ENCODE measurements around the gene TOM1L1.

TOM1L1 gene

GRCh38 chr17:54898576-54898975 is 2.1 kb upstream of the TOM1L1 start:
- no peak for DNase-seq (ENCODE audit: low spot score)

GRCh38 chr17:54899201-54899600 is 1.5 kb upstream of the TOM1L1 start:
- DNase-seq (ENCODE audit: low spot score): no peak

GRCh38 chr17:54899721-54900456 is 763 bp upstream of the TOM1L1 start:
- DNase-seq (ENCODE audit: low spot score): peak; percentile 61

- DNase-seq (ENCODE audit: low spot score): peak; percentile 44
Observed at GRCh38 chr17:54901230-54901822, 674 bp downstream of the TOM1L1 start.

- DNase-seq (ENCODE audit: low spot score): no peak
Observed at GRCh38 chr17:54902017-54902416, 1.4 kb downstream of the TOM1L1 start.

GRCh38 chr17:54902611-54903010 is 2.0 kb downstream of the TOM1L1 start:
- DNase-seq (ENCODE audit: low spot score): peak; percentile 81

GRCh38 chr17:54903375-54903774 is 2.7 kb downstream of the TOM1L1 start:
- peak; percentile 26 for DNase-seq (ENCODE audit: low spot score)

- DNase-seq (ENCODE audit: low spot score): no peak
Observed at GRCh38 chr17:54906683-54907082, 6.0 kb downstream of the TOM1L1 start.

GRCh38 chr17:54907376-54907775 is 6.7 kb downstream of the TOM1L1 start:
- no peak for DNase-seq (ENCODE audit: low spot score)

- no peak for DNase-seq (ENCODE audit: low spot score)
Observed at GRCh38 chr17:54909766-54910165, 9.1 kb downstream of the TOM1L1 start.

GRCh38 chr17:54916721-54917120 is 16.1 kb downstream of the TOM1L1 start:
- DNase-seq (ENCODE audit: low spot score): no peak

GRCh38 chr17:54919425-54919824 is 18.8 kb downstream of the TOM1L1 start:
- no peak for DNase-seq (ENCODE audit: low spot score)

GRCh38 chr17:54920819-54921218 is 20.2 kb downstream of the TOM1L1 start:
- no peak for DNase-seq (ENCODE audit: low spot score)

GRCh38 chr17:54924405-54924804 is 23.8 kb downstream of the TOM1L1 start:
- no peak for DNase-seq (ENCODE audit: low spot score)

GRCh38 chr17:54927525-54927924 is 26.9 kb downstream of the TOM1L1 start:
- no peak for DNase-seq (ENCODE audit: low spot score)

GRCh38 chr17:54932711-54933110 is 32.1 kb downstream of the TOM1L1 start:
- no peak for DNase-seq (ENCODE audit: low spot score)

GRCh38 chr17:54933921-54934320 is 33.3 kb downstream of the TOM1L1 start:
- DNase-seq (ENCODE audit: low spot score): peak; percentile 56

GRCh38 chr17:54935471-54935870 is 34.8 kb downstream of the TOM1L1 start:
- DNase-seq (ENCODE audit: low spot score): no peak

GRCh38 chr17:54937018-54937417 is 36.4 kb downstream of the TOM1L1 start:
- peak; percentile 89 for DNase-seq (ENCODE audit: low spot score)

GRCh38 chr17:54937426-54937825 is 36.8 kb downstream of the TOM1L1 start:
- no peak for DNase-seq (ENCODE audit: low spot score)

GRCh38 chr17:54941285-54941684 is 40.6 kb downstream of the TOM1L1 start:
- DNase-seq (ENCODE audit: low spot score): no peak

GRCh38 chr17:54944796-54945195 is 44.1 kb downstream of the TOM1L1 start:
- no peak for DNase-seq (ENCODE audit: low spot score)

GRCh38 chr17:54945231-54945630 is 44.6 kb downstream of the TOM1L1 start:
- DNase-seq (ENCODE audit: low spot score): no peak
